Measurements from ENCODE around the gene MED1. TPM values are rescaled to one million over a fixed set of nuclear protein-coding genes. Genes with fewer than 3 reads are reported as not detected.
"Not testable (repeated sequence)": the region's sequence is repeated elsewhere in the genome, so short reads cannot be mapped to it uniquely, and the experiment has no call there.

The MED1 gene
- total and polyA plus RNA-seq, 3 experiments from 2014 or later, result 22.0 to 87.3 (median 85.1) TPM

- Mint-ChIP-seq H3K9me3 (no peaks in the 10 kb centered on the region), H3K4me3 (no peak overlapping the region), H3K27ac (peak overlapping the region in 3 of 8 donors; percentile 13 to 71 (median 30)), H3K4me1 (peaks cover 31 to 47% (median 43%) of the 10 kb centered on the region in 3 donors), H3K36me3 (peaks cover 0 to 16% (median 5%) of the 10 kb centered on the region in 3 donors), H3K27me3 (no peaks in the 10 kb centered on the region)
- no peaks in the 10 kb centered on the region for H3K4me1 ChIP-seq (ENCODE audit: insufficient read depth, low read length)
- no peak overlapping the region for H3K27ac ChIP-seq (ENCODE audit: low read depth, low read length)
- POLR2A ChIA-PET, result no interaction called here
- H3K9me3 ChIP-seq (ENCODE audit: low read length), result no peaks in the 10 kb centered on the region
- H3K4me3 ChIP-seq (ENCODE audit: low read length), result no peak overlapping the region
- no peaks in the 10 kb centered on the region for H3K27me3 ChIP-seq (ENCODE audit: insufficient read depth, low read length, poor library complexity, severe bottlenecking)
- no peaks in the 10 kb centered on the region for H3K36me3 ChIP-seq (ENCODE audit: insufficient read depth, low read length)
- no peak for DNase-seq
- CTCF ChIA-PET, result no interaction called here
Observed at GRCh38 chr17:39380144-39380543, 70.9 kb downstream of the MED1 start.

DNA sequence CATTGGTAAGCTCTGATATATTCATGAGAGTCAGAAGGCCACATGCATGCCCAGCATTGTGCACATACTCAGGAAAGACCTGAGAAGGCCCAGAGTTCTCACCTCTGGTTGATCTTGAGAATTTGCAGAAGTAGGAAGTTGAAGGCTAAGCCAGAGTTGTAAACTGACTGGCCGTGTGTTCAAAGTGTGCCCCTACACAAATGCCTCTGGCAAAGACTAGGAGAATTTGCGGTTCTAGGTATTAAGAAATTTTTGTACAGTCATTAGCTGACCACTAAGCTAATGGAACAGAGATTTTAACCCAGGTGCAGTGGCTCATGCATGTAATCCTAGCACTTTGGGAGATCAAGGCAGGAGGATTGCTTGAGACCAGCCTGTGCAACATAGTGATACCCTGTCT, 74.6 kb downstream of the MED1 start:
- Mint-ChIP-seq H3K36me3 (peaks cover 0 to 14% (median 5%) of the 10 kb centered on the region in 3 donors), H3K4me1 (peaks cover 34 to 50% (median 39%) of the 10 kb centered on the region in 3 donors), H3K27me3 (no peaks in the 10 kb centered on the region), H3K4me3 (no peak overlapping the region), H3K9me3 (no peaks in the 10 kb centered on the region), H3K27ac (peak overlapping the region in 2 of 8 donors; percentile 43 to 60)
- Histone ChIP-seq H3K4me3 (ENCODE audit: low read length) (no peak overlapping the region), H3K9me3 (ENCODE audit: low read length) (no peaks in the 10 kb centered on the region), H3K27me3 (ENCODE audit: insufficient read depth, low read length, poor library complexity, severe bottlenecking) (no peaks in the 10 kb centered on the region), H3K36me3 (ENCODE audit: insufficient read depth, low read length) (no peaks in the 10 kb centered on the region), H3K4me1 (ENCODE audit: insufficient read depth, low read length) (no peaks in the 10 kb centered on the region), H3K27ac (ENCODE audit: low read depth, low read length) (peak overlapping the region; percentile 40)
- ChIA-PET CTCF (interaction anchor here (1.2 kb wide), 1 partner anchor 23 kb away, joined by 3 read pairs; no protein-coding TSS in a partner anchor), POLR2A (no interaction called here)
- no peak for DNase-seq

DNA sequence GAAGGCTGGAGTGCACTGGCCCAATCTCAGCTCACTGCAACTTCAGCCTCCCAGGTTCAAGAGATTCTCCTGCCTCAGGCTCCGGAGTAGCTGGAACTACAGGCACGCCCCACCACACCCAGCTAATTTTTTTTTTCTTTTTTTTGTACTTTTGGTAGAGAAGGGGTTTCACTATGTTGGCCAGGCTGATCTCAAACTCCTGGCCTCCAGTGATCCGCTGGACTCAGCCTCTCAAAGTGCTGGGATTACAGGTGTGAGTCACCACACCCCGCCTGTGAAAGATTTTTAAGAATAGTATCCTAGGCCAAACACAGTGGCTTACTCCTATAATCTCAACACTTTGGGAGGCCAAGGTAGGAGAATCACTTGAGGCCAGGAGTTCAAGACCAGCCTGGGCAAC, 83.3 kb downstream of the MED1 start:
- H3K27ac Mint-ChIP-seq; H3K4me3 Mint-ChIP-seq; DNase-seq; H3K27ac ChIP-seq (ENCODE audit: low read depth, low read length); H3K4me1 ChIP-seq (ENCODE audit: insufficient read depth, low read length); CTCF ChIA-PET; H3K27me3 Mint-ChIP-seq; H3K4me3 ChIP-seq (ENCODE audit: low read length); H3K27me3 ChIP-seq (ENCODE audit: insufficient read depth, low read length, poor library complexity, severe bottlenecking); H3K36me3 ChIP-seq (ENCODE audit: insufficient read depth, low read length); H3K9me3 ChIP-seq (ENCODE audit: low read length); H3K36me3 Mint-ChIP-seq; H3K9me3 Mint-ChIP-seq: not testable (repeated sequence)
- POLR2A ChIA-PET, result interaction anchor here (0.7 kb wide), 1 partner anchor 54 kb away, joined by 3 read pairs; no protein-coding TSS in a partner anchor
- H3K4me1 Mint-ChIP-seq, result peaks cover 14 to 26% (median 15%) of the 10 kb centered on the region in 3 donors

DNA sequence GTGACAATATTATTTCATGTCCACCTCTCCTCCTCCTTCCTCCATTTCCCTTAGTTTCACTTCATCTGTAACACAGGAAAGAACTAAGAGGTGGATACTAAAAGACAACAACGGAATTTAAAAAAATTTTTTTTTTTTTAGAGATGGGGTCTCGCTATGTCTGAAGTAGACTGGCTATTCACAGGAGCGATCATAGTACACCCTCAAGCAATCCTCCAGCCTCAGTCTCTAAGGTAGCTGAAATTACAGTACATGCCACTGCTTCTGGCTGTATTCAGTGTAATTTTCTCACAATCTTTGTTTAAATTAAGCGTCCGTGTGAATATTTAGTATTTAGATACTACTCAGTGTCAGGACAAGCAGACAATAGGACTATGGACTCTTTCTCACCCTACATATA, 85.2 kb downstream of the MED1 start:
- no peaks in the 10 kb centered on the region for H3K27me3 ChIP-seq (ENCODE audit: insufficient read depth, low read length, poor library complexity, severe bottlenecking)
- peaks cover 18 to 25% (median 22%) of the 10 kb centered on the region in 3 donors for H3K4me1 Mint-ChIP-seq
- CTCF ChIA-PET, result no interaction called here
- peaks cover 0 to 6% (median 0%) of the 10 kb centered on the region in 3 donors for H3K36me3 Mint-ChIP-seq
- H3K9me3 ChIP-seq (ENCODE audit: low read length), result no peaks in the 10 kb centered on the region
- no peaks in the 10 kb centered on the region for H3K27me3 Mint-ChIP-seq
- no peaks in the 10 kb centered on the region for H3K36me3 ChIP-seq (ENCODE audit: insufficient read depth, low read length)
- H3K4me1 ChIP-seq (ENCODE audit: insufficient read depth, low read length), result no peaks in the 10 kb centered on the region
- H3K4me3 Mint-ChIP-seq, result no peak overlapping the region
- POLR2A ChIA-PET, result no interaction called here
- H3K27ac Mint-ChIP-seq, result peak overlapping the region in 1 of 8 donors; percentile 36
- no peaks in the 10 kb centered on the region for H3K9me3 Mint-ChIP-seq
- DNase-seq, result no peak
- H3K4me3 ChIP-seq (ENCODE audit: low read length), result no peak overlapping the region
- peak overlapping the region; percentile 35 for H3K27ac ChIP-seq (ENCODE audit: low read depth, low read length)

DNA sequence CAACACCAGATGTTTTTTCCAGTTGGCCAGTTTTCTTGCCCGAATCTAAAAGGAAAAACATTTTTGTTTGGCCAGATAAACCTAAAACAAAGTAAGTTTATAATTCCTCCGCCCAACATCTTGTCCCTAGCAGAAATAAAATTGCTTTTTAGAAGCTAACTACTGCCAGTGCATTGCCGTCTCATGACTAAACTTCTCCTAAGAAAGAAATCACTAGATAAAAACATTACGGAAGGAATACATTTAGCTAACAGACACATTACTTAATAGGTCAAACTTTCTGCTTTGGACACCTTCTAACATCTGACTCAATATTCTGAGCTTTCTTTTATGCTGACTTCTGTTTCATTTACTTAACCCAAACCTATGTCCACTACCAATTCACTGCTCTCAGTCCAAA, 85.8 kb downstream of the MED1 start:
- H3K4me3 ChIP-seq (ENCODE audit: low read length), result no peak overlapping the region
- no peaks in the 10 kb centered on the region for H3K36me3 ChIP-seq (ENCODE audit: insufficient read depth, low read length)
- no peaks in the 10 kb centered on the region for H3K9me3 Mint-ChIP-seq
- CTCF ChIA-PET, result no interaction called here
- no peak overlapping the region for H3K4me3 Mint-ChIP-seq
- POLR2A ChIA-PET, result no interaction called here
- H3K4me1 Mint-ChIP-seq, result peaks cover 23 to 30% (median 26%) of the 10 kb centered on the region in 3 donors
- no peak for DNase-seq
- no peak overlapping the region for H3K27ac ChIP-seq (ENCODE audit: low read depth, low read length)
- no peaks in the 10 kb centered on the region for H3K9me3 ChIP-seq (ENCODE audit: low read length)
- H3K4me1 ChIP-seq (ENCODE audit: insufficient read depth, low read length), result no peaks in the 10 kb centered on the region
- no peak overlapping the region for H3K27ac Mint-ChIP-seq
- H3K36me3 Mint-ChIP-seq, result peaks cover 0 to 5% (median 0%) of the 10 kb centered on the region in 3 donors
- no peaks in the 10 kb centered on the region for H3K27me3 ChIP-seq (ENCODE audit: insufficient read depth, low read length, poor library complexity, severe bottlenecking)
- H3K27me3 Mint-ChIP-seq, result no peaks in the 10 kb centered on the region

GRCh38 chr17:39364236-39365025, 86.6 kb downstream of the MED1 start:
- Histone ChIP-seq H3K27me3 (ENCODE audit: insufficient read depth, low read length, poor library complexity, severe bottlenecking) (no peaks in the 10 kb centered on the region), H3K4me3 (ENCODE audit: low read length) (no peak overlapping the region), H3K9me3 (ENCODE audit: low read length) (no peaks in the 10 kb centered on the region), H3K27ac (ENCODE audit: low read depth, low read length) (peak overlapping the region; percentile 27), H3K36me3 (ENCODE audit: insufficient read depth, low read length) (no peaks in the 10 kb centered on the region), H3K4me1 (ENCODE audit: insufficient read depth, low read length) (no peaks in the 10 kb centered on the region)
- peaks cover 0 to 2% (median 0%) of the 10 kb centered on the region in 3 donors for H3K36me3 Mint-ChIP-seq
- CTCF ChIA-PET, result no interaction called here
- peak overlapping the region in 1 of 8 donors; percentile 72 for H3K27ac Mint-ChIP-seq
- H3K4me1 Mint-ChIP-seq, result peaks cover 21 to 34% (median 26%) of the 10 kb centered on the region in 3 donors
- H3K27me3 Mint-ChIP-seq, result no peaks in the 10 kb centered on the region
- H3K4me3 Mint-ChIP-seq, result no peak overlapping the region
- H3K9me3 Mint-ChIP-seq, result no peaks in the 10 kb centered on the region
- DNase-seq, result no peak
- POLR2A ChIA-PET, result no interaction called here

DNA sequence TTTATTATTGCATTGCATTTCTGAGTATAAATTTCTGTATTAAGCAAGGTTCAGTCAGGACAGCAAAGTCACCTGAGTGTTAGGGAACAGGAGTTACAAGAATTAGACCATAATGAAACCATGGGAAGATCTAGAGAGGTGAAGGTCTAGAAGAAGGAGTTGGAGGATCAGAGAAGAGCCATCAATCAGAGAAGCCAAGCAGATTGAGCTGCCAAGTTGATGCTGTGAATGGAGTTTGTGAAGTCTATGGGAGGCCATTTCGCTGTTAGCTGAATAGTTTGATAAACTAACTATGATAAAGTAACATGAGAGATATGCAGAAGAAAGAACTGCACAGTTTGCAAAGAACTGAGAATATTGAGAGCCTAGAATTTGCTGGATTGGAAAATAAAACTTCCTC, 90.0 kb downstream of the MED1 start:
- H3K27me3 Mint-ChIP-seq, result no peaks in the 10 kb centered on the region
- peaks cover 0 to 7% (median 0%) of the 10 kb centered on the region in 3 donors for H3K36me3 Mint-ChIP-seq
- CTCF ChIA-PET, result no interaction called here
- H3K9me3 Mint-ChIP-seq, result no peaks in the 10 kb centered on the region
- DNase-seq, result no peak
- H3K4me3 ChIP-seq (ENCODE audit: low read length), result no peak overlapping the region
- H3K9me3 ChIP-seq (ENCODE audit: low read length), result no peaks in the 10 kb centered on the region
- H3K4me1 ChIP-seq (ENCODE audit: insufficient read depth, low read length), result no peaks in the 10 kb centered on the region
- peaks cover 22 to 40% (median 24%) of the 10 kb centered on the region in 3 donors for H3K4me1 Mint-ChIP-seq
- no peak overlapping the region for H3K27ac ChIP-seq (ENCODE audit: low read depth, low read length)
- no peaks in the 10 kb centered on the region for H3K36me3 ChIP-seq (ENCODE audit: insufficient read depth, low read length)
- no peak overlapping the region for H3K4me3 Mint-ChIP-seq
- POLR2A ChIA-PET, result no interaction called here
- no peaks in the 10 kb centered on the region for H3K27me3 ChIP-seq (ENCODE audit: insufficient read depth, low read length, poor library complexity, severe bottlenecking)
- peak overlapping the region in 1 of 8 donors; percentile 37 for H3K27ac Mint-ChIP-seq

GRCh38 chr17:39360537-39360936, 90.5 kb downstream of the MED1 start:
- H3K36me3 ChIP-seq (ENCODE audit: insufficient read depth, low read length), result no peaks in the 10 kb centered on the region
- H3K27ac ChIP-seq (ENCODE audit: low read depth, low read length), result no peak overlapping the region
- Mint-ChIP-seq H3K4me3 (no peak overlapping the region), H3K9me3 (no peaks in the 10 kb centered on the region), H3K36me3 (peaks cover 0 to 7% (median 0%) of the 10 kb centered on the region in 3 donors), H3K4me1 (peaks cover 20 to 38% (median 20%) of the 10 kb centered on the region in 3 donors), H3K27ac (no peak overlapping the region), H3K27me3 (no peaks in the 10 kb centered on the region)
- no peak overlapping the region for H3K4me3 ChIP-seq (ENCODE audit: low read length)
- ChIA-PET CTCF (no interaction called here), POLR2A (no interaction called here)
- no peaks in the 10 kb centered on the region for H3K27me3 ChIP-seq (ENCODE audit: insufficient read depth, low read length, poor library complexity, severe bottlenecking)
- no peaks in the 10 kb centered on the region for H3K4me1 ChIP-seq (ENCODE audit: insufficient read depth, low read length)
- no peaks in the 10 kb centered on the region for H3K9me3 ChIP-seq (ENCODE audit: low read length)
- no peak for DNase-seq
